CD14-positive monocyte (primary cell): ENCODE measurements around the gene SMIM35. TPM values are rescaled to one million over a fixed set of nuclear protein-coding genes. Genes with fewer than 3 reads are reported as not detected.

Source experiments
- DNase-seq, 3 donors: peaks; one replicate each; pipeline ENCODE4 v3.0.0-alpha.2; 2011 to 2022
- H2AFZ ChIP-seq: 2 replicates; pipeline ENCODE4 v1.6.0; 2012; ENCODE audit warnings: mild to moderate bottlenecking, low read depth, low read length, inconsistent platforms; ENCODE audit not compliant: insufficient read depth, poor library complexity, severe bottlenecking
- H3K27ac ChIP-seq, 2 donors: 1 replicate in 1 of 2; 2 replicates in 1 of 2; pipeline ENCODE4 v1.5.1; 2012 to 2013; ENCODE audit warnings: low read length in 2 of 2, control low read depth in 1 of 2, inconsistent platforms in 1 of 2, low read depth in 1 of 2, mild to moderate bottlenecking in 1 of 2
- H3K27me3 ChIP-seq, 2 donors: one replicate each; pipeline versions ENCODE4 v1.6.0 to v1.6.1; 2011 to 2013; ENCODE audit warnings: low read length in 2 of 2; ENCODE audit not compliant: control insufficient read depth in 2 of 2, insufficient read depth in 2 of 2
- H3K36me3 ChIP-seq, 2 donors: replicated peaks in 1 of 2; 1 replicate in 1 of 2; 2 replicates in 1 of 2; pipeline versions ENCODE4 v1.5.1 to v1.6.1; 2012 to 2013; ENCODE audit warnings: low read length in 2 of 2, control low read depth in 1 of 2, inconsistent platforms in 1 of 2, mild to moderate bottlenecking in 1 of 2; ENCODE audit not compliant: insufficient read depth in 2 of 2, control insufficient read depth in 1 of 2
- H3K4me1 ChIP-seq, 2 donors: 1 replicate in 1 of 2; 2 replicates in 1 of 2; pipeline versions ENCODE4 v1.5.1 to v1.6.1; 2012 to 2013; ENCODE audit warnings: low read length in 2 of 2, control low read depth in 1 of 2, inconsistent platforms in 1 of 2, mild to moderate bottlenecking in 1 of 2, moderate library complexity in 1 of 2; ENCODE audit not compliant: insufficient read depth in 2 of 2, control insufficient read depth in 1 of 2
- H3K4me2 ChIP-seq: replicated peaks from 2 replicates; pipeline ENCODE3; 2012; ENCODE audit warnings: low read length, moderate library complexity, mild to moderate bottlenecking; ENCODE audit not compliant: poor library complexity, severe bottlenecking; ENCODE audit errors: extremely low read depth
- H3K4me3 ChIP-seq, 3 experiments: fragments of 200-600 bp in 1 of 3; sonication (generic) in 1 of 3; replicated peaks in 1 of 3; 1 replicate in 2 of 3; 2 replicates in 1 of 3; pipeline ENCODE4 v1.5.1; 2011 to 2013; ENCODE audit warnings: low read length in 3 of 3, mild to moderate bottlenecking in 3 of 3, control low read depth in 2 of 3, low read depth in 2 of 3, inconsistent platforms in 1 of 3, moderate library complexity in 1 of 3
- H3K79me2 ChIP-seq: 2 replicates; pipeline ENCODE4 v1.6.0; 2012; ENCODE audit warnings: mild to moderate bottlenecking, control low read depth, inconsistent platforms, low read length, moderate library complexity; ENCODE audit not compliant: insufficient read depth
- H3K9ac ChIP-seq: 2 replicates; pipeline ENCODE4 v1.6.0; 2017; ENCODE audit warnings: low read length, mild to moderate bottlenecking; ENCODE audit not compliant: insufficient read depth, poor library complexity, severe bottlenecking
- H3K9me3 ChIP-seq, 2 donors: replicated peaks in 1 of 2; 1 replicate in 1 of 2; 2 replicates in 1 of 2; pipeline versions ENCODE4 v1.5.1 to v1.6.1; 2012 to 2013; ENCODE audit warnings: low read length in 2 of 2, control low read depth in 1 of 2; ENCODE audit not compliant: control insufficient read depth in 1 of 2, insufficient read depth in 1 of 2
- H4K20me1 ChIP-seq: 2 replicates; pipeline ENCODE4 v1.6.0; 2012; ENCODE audit warnings: mild to moderate bottlenecking, low read length, control low read depth, moderate library complexity; ENCODE audit not compliant: insufficient read depth
- H3K27ac Mint-ChIP-seq, 7 donors: one replicate each; pipeline ENCODE4 v1.8.0; 2020; ENCODE audit warnings: mild to moderate bottlenecking in 7 of 7, mixed read lengths in 7 of 7, moderate library complexity in 6 of 7, inconsistent platforms in 2 of 7
- H3K27me3 Mint-ChIP-seq, 3 donors: one replicate each; pipeline ENCODE4 v1.8.0; 2021 to 2022; ENCODE audit warnings: low read depth in 3 of 3, mild to moderate bottlenecking in 3 of 3, mixed read lengths in 3 of 3, moderate library complexity in 3 of 3, inconsistent platforms in 1 of 3
- H3K36me3 Mint-ChIP-seq, 2 donors: one replicate each; pipeline ENCODE4 v1.8.0; 2020; ENCODE audit warnings: mixed read lengths in 2 of 2, inconsistent platforms in 1 of 2, mild to moderate bottlenecking in 1 of 2
- H3K4me1 Mint-ChIP-seq: one replicate; pipeline ENCODE4 v1.8.0; 2020; ENCODE audit warnings: mild to moderate bottlenecking, mixed read lengths
- H3K4me3 Mint-ChIP-seq, 2 donors: one replicate each; pipeline ENCODE4 v1.8.0; 2020; ENCODE audit warnings: mild to moderate bottlenecking in 2 of 2, mixed read lengths in 2 of 2, moderate library complexity in 1 of 2
- H3K9me3 Mint-ChIP-seq, 7 donors: one replicate each; pipeline ENCODE4 v1.8.0; 2020 to 2022; ENCODE audit warnings: mixed read lengths in 7 of 7, mild to moderate bottlenecking in 6 of 7, moderate library complexity in 6 of 7, inconsistent platforms in 2 of 7
- CTCF ChIP-seq: fragments of 200-600 bp; IDR thresholded peaks from one replicate; pipeline ENCODE4 v1.8.0; 2022; ENCODE audit warnings: antibody characterized with exemption, mild to moderate bottlenecking
- WGBS: methylation state at CpG from one replicate; pipeline ENCODE4 v1.1.5; 2013; ENCODE audit warnings: missing lambda C conversion rate; ENCODE audit not compliant: insufficient coverage; 5-methylcytosine and 5-hydroxymethylcytosine counted together
- intact Hi-C, 2 donors: fragments of 100-400 bp; cut with micrococcal nuclease; formaldehyde crosslinking; loops; one replicate each; pipeline versions ENCODE4 v1.15.0 to v1.15.1; 2023
- polyA plus RNA-seq, 3 donors: library from polyadenylated mRNA; depleted of rRNA in 1 of 3; unstranded in 2 of 3; stranded (reverse) in 1 of 3; fragments of 300-500 nt in 2 of 3; fragments of >200 nt in 1 of 3; fragmentation: Illumina TruSeq in 2 of 3; gene quantifications; 1 replicate in 2 of 3; 2 replicates in 1 of 3; pipeline ENCODE4 v1.2.3, GENCODE V29; 2012 to 2021

Gene SMIM35
- polyA plus RNA-seq, 3 donors = 0.05 to 0.29 (median 0.11) TPM

GRCh38 chr11:118100691-118101232 lies 14.0 kb upstream of the SMIM35 start:
- no peak overlapping the region for H3K27ac Mint-ChIP-seq
- WGBS = 100% methylated on average over 2 of the region's 3 CpGs
- intact Hi-C loops = no loop called here

GRCh38 chr11:118099838-118100556 lies 13.2 kb upstream of the SMIM35 start:
- H3K27me3 ChIP-seq = no peaks in the 10 kb centered on the region
- no peak overlapping the region for H3K4me2 ChIP-seq
- Mint-ChIP-seq H3K9me3 (no peaks in the 10 kb centered on the region), H3K4me1 (peaks cover 11% of the 10 kb centered on the region), H3K27ac (no peak overlapping the region), H3K27me3 (peaks cover 0 to 10% (median 2%) of the 10 kb centered on the region in 3 donors), H3K4me3 (no peak overlapping the region), H3K36me3 (no peaks in the 10 kb centered on the region)
- TF ChIP-seq CTCF = no peak
- no peaks in the 10 kb centered on the region for H3K36me3 ChIP-seq
- intact Hi-C loops = no loop called here
- no peaks in the 10 kb centered on the region for H3K9me3 ChIP-seq
- H3K4me3 ChIP-seq = no peak overlapping the region
- no peak overlapping the region for H3K9ac ChIP-seq
- no peak overlapping the region for H2AFZ ChIP-seq
- no peaks in the 10 kb centered on the region for H3K4me1 ChIP-seq
- no peaks in the 10 kb centered on the region for H4K20me1 ChIP-seq
- 98% methylated on average over 5 of the region's 10 CpGs for WGBS
- DNase-seq = no peak
- H3K79me2 ChIP-seq = no peaks in the 10 kb centered on the region
- H3K27ac ChIP-seq = no peak overlapping the region

More at GRCh38 chr11:118100691-118101232, 14.0 kb upstream of the SMIM35 start:
- no peak for TF ChIP-seq CTCF
- H3K4me2 ChIP-seq = no peak overlapping the region
- no peak overlapping the region for H3K9ac ChIP-seq
- H3K4me3 ChIP-seq = no peak overlapping the region
- H2AFZ ChIP-seq = no peak overlapping the region
- H3K4me1 Mint-ChIP-seq = peaks cover 5% of the 10 kb centered on the region
- no peaks in the 10 kb centered on the region for H3K27me3 ChIP-seq
- no peak overlapping the region for H3K27ac ChIP-seq
- H3K27me3 Mint-ChIP-seq = peaks cover 0 to 10% (median 2%) of the 10 kb centered on the region in 3 donors
- H3K9me3 ChIP-seq = no peaks in the 10 kb centered on the region
- H3K9me3 Mint-ChIP-seq = no peaks in the 10 kb centered on the region
- no peak for DNase-seq
- no peaks in the 10 kb centered on the region for H3K4me1 ChIP-seq
- H3K4me3 Mint-ChIP-seq = no peak overlapping the region
- H4K20me1 ChIP-seq = no peaks in the 10 kb centered on the region
- no peaks in the 10 kb centered on the region for H3K79me2 ChIP-seq
- H3K36me3 Mint-ChIP-seq = no peaks in the 10 kb centered on the region
- H3K36me3 ChIP-seq = no peaks in the 10 kb centered on the region
